ENCODE results near the gene TARS2.

The TARS2 gene

GRCh38 chr1:150479927-150480352 is 7.3 kb upstream of the TARS2 start:
- no peak for TF ChIP-seq CTCF (IDR thresholded peaks at IDR 0.05; ENCODE audit: insufficient read depth, low read depth, low read length, missing control alignments)
- peak; percentile 19 for DNase-seq (ENCODE audit: low read depth)
- H3K4me3 ChIP-seq (ENCODE audit: low read length) = no peak overlapping the region

GRCh38 chr1:150484431-150484830 is 2.8 kb upstream of the TARS2 start:
- TF ChIP-seq CTCF (IDR thresholded peaks at IDR 0.05; ENCODE audit: insufficient read depth, low read depth, low read length, missing control alignments) = no peak
- peak; percentile 93 for DNase-seq (ENCODE audit: low read depth)
- no peak overlapping the region for H3K4me3 ChIP-seq (ENCODE audit: low read length)

- peak; percentile 63 for DNase-seq (ENCODE audit: low read depth)
- no peak overlapping the region for H3K4me3 ChIP-seq (ENCODE audit: low read length)
- peak; percentile 51 for TF ChIP-seq CTCF (IDR thresholded peaks at IDR 0.05; ENCODE audit: insufficient read depth, low read depth, low read length, missing control alignments)
Measured at GRCh38 chr1:150484861-150485260, 2.4 kb upstream of the TARS2 start.

- DNase-seq (ENCODE audit: low read depth) = no peak
- no peak for TF ChIP-seq CTCF (IDR thresholded peaks at IDR 0.05; ENCODE audit: insufficient read depth, low read depth, low read length, missing control alignments)
- H3K4me3 ChIP-seq (ENCODE audit: low read length) = peak overlapping the region; percentile 86
Measured at GRCh38 chr1:150487763-150488115, 520 bp downstream of the TARS2 start.

- TF ChIP-seq CTCF (IDR thresholded peaks at IDR 0.05; ENCODE audit: insufficient read depth, low read depth, low read length, missing control alignments) = no peak
- DNase-seq (ENCODE audit: low read depth) = peak; percentile 69
- no peak overlapping the region for H3K4me3 ChIP-seq (ENCODE audit: low read length)
Measured at GRCh38 chr1:150493175-150493574, 6.0 kb downstream of the TARS2 start.

- no peak for DNase-seq (ENCODE audit: low read depth)
- no peak overlapping the region for H3K4me3 ChIP-seq (ENCODE audit: low read length)
- no peak for TF ChIP-seq CTCF (IDR thresholded peaks at IDR 0.05; ENCODE audit: insufficient read depth, low read depth, low read length, missing control alignments)
Measured at GRCh38 chr1:150498342-150498741, 11.1 kb downstream of the TARS2 start.

GRCh38 chr1:150505431-150505830 is 18.2 kb downstream of the TARS2 start:
- no peak overlapping the region for H3K4me3 ChIP-seq (ENCODE audit: low read length)
- no peak for TF ChIP-seq CTCF (IDR thresholded peaks at IDR 0.05; ENCODE audit: insufficient read depth, low read depth, low read length, missing control alignments)
- DNase-seq (ENCODE audit: low read depth) = no peak
